Right atrium auricular region (tissue), 2 donors: ENCODE data around the gene SAP30L. TPM values are rescaled to one million over a fixed set of nuclear protein-coding genes. Genes with fewer than 3 reads are reported as not detected.

Experiments
- DNase-seq: peaks from one replicate; pipeline ENCODE4 v3.0.0-alpha.2; 2019; ENCODE audit warnings: low spot score
- H3K27ac ChIP-seq, 2 donors: fragments of 200-600 bp; sonication (generic); 1 replicate in 1 of 2; 2 replicates in 1 of 2; pipeline ENCODE4 v1.5.1; 2016 to 2019
- H3K27me3 ChIP-seq, 2 donors: fragments of 200-600 bp; sonication (generic); one replicate each; pipeline versions ENCODE4 v1.5.1 to v1.6.0; 2017 to 2019
- H3K36me3 ChIP-seq: fragments of 200-600 bp; sonication (generic); one replicate; pipeline ENCODE4 v1.5.1; 2016
- H3K4me1 ChIP-seq, 2 donors: fragments of 200-600 bp; sonication (generic); one replicate each; pipeline versions ENCODE4 v1.5.1 to v1.6.0; 2017 to 2019
- H3K4me3 ChIP-seq, 2 donors: fragments of 200-600 bp; sonication (generic); 1 replicate in 1 of 2; 2 replicates in 1 of 2; pipeline ENCODE4 v1.5.1; 2017 to 2019; ENCODE audit warnings: mild to moderate bottlenecking in 1 of 2, moderate library complexity in 1 of 2
- H3K9me3 ChIP-seq, 2 donors: fragments of 200-600 bp; sonication (generic); one replicate each; pipeline ENCODE4 v1.5.1; 2019
- total RNA-seq, 2 donors: library from RNA; depleted of rRNA; stranded (reverse); fragments of >200 nt; gene quantifications; one replicate each; pipeline ENCODE4 v1.1.0, GENCODE V29; 2016
- TF ChIP-seq, protein P1 (sequence below), 2 donors: fragments of 200-600 bp; sonication (generic); IDR thresholded peaks; one replicate each; pipeline ENCODE4 v1.5.1; 2019; ENCODE audit warnings: antibody characterized with exemption in 2 of 2

The SAP30L gene
- total RNA-seq, 2 donors from 2014 or later = 17.1 to 18.9 TPM

DNA sequence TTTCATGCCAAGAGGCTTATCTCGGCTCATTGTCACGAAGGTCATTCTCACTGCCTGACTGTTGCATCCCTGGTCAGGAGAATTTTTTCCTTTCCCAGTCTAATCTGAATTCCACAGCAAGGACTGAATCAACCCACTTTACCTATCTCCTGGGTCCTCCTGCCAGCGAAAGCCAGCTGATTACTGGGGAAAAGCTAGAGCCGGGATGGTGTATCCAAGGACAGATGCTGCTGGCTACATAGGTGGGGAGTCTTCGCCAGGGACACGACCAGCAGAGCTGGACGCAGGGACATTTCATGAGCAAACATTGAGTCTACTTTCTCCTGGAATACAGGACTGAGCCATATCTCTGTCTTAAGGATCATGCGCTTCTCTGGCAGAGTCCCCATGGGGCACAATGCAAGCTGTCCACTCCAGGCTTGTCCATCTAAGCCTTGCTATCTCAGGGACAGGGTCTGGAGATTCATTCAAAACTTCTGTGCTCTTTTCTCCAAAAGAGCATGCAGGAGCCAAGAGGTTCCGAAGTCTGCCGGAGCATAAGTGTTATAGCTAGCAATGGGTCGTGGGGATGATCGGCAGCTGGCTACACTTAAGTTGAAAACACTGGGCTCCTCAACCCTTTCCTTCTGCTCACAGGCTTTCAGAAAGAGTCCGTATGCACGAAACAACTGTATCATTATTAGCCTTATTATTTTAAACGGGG lies 38.7 kb downstream of the SAP30L start:
- H3K27me3 ChIP-seq = peaks cover 64 to 65% of the 10 kb centered on the region in 2 donors
- peaks cover 0 to 18% of the 10 kb centered on the region in 2 donors for H3K4me1 ChIP-seq
- no peak overlapping the region for H3K27ac ChIP-seq
- H3K36me3 ChIP-seq = no peaks in the 10 kb centered on the region
- H3K9me3 ChIP-seq = no peaks in the 10 kb centered on the region
- no peak overlapping the region for H3K4me3 ChIP-seq
- TF ChIP-seq, protein P1, sequence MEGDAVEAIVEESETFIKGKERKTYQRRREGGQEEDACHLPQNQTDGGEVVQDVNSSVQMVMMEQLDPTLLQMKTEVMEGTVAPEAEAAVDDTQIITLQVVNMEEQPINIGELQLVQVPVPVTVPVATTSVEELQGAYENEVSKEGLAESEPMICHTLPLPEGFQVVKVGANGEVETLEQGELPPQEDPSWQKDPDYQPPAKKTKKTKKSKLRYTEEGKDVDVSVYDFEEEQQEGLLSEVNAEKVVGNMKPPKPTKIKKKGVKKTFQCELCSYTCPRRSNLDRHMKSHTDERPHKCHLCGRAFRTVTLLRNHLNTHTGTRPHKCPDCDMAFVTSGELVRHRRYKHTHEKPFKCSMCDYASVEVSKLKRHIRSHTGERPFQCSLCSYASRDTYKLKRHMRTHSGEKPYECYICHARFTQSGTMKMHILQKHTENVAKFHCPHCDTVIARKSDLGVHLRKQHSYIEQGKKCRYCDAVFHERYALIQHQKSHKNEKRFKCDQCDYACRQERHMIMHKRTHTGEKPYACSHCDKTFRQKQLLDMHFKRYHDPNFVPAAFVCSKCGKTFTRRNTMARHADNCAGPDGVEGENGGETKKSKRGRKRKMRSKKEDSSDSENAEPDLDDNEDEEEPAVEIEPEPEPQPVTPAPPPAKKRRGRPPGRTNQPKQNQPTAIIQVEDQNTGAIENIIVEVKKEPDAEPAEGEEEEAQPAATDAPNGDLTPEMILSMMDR (IDR thresholded peaks at IDR 0.05) = no peak
- DNase-seq = no peak

DNA sequence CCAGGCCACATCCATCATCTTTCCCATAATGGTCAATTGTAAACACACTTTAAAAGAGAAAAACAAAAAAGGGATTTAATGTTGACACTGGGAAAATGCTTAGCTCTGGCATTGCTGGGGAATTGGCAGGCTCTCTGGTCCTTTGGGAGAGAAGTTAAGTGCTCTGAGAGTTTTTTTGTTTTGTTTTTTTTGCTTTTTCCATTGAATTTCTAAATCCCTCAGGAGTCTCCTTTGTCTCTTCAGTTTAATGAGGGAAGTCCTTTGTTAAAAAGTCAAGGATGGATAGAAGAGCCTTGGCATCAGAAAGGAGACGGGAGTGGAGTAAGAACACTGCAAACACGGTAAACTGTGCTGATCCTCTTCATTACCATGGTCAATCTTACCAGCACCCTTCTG lies 39.3 kb downstream of the SAP30L start:
- H3K9me3 ChIP-seq = no peaks in the 10 kb centered on the region
- H3K27me3 ChIP-seq = peaks cover 59 to 60% of the 10 kb centered on the region in 2 donors
- no peak overlapping the region for H3K27ac ChIP-seq
- no peaks in the 10 kb centered on the region for H3K36me3 ChIP-seq
- peaks cover 0 to 13% of the 10 kb centered on the region in 2 donors for H3K4me1 ChIP-seq
- DNase-seq = no peak
- no peak overlapping the region for H3K4me3 ChIP-seq
- TF ChIP-seq, protein P1 (IDR thresholded peaks at IDR 0.05) = no peak

DNA sequence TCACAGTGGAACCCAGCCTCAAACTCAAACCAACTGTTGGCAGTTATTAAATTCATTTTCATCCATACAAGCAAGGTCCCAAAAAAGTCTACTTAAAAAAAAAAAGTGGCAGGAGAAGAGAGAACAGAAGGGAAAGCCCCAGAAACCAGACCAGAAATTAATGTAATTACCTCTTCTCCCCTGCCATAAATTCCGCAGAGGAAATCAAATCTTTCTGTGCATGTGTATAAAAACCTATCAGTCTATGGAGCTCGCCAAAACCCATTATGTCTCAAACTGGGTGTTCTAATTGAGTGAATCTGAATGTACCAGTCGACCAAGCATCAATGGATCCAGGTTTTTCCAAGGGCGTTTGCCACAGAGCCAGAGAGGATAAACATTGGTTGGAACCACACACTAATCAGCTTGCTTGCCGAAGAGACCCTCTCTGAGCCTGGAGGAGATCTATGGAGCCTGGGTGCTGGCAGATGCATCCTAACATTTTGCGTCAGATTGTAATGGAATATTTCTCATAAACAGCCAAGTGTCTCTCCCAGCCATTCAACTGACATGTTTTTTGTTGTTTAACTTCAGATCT lies 40.1 kb downstream of the SAP30L start:
- H3K27me3 ChIP-seq = peaks cover 50 to 51% of the 10 kb centered on the region in 2 donors
- TF ChIP-seq, protein P1 (IDR thresholded peaks at IDR 0.05) = no peak
- H3K27ac ChIP-seq = no peak overlapping the region
- no peaks in the 10 kb centered on the region for H3K36me3 ChIP-seq
- no peak overlapping the region for H3K4me3 ChIP-seq
- H3K4me1 ChIP-seq = peaks cover 0 to 13% of the 10 kb centered on the region in 2 donors
- DNase-seq = no peak
- no peaks in the 10 kb centered on the region for H3K9me3 ChIP-seq

DNA sequence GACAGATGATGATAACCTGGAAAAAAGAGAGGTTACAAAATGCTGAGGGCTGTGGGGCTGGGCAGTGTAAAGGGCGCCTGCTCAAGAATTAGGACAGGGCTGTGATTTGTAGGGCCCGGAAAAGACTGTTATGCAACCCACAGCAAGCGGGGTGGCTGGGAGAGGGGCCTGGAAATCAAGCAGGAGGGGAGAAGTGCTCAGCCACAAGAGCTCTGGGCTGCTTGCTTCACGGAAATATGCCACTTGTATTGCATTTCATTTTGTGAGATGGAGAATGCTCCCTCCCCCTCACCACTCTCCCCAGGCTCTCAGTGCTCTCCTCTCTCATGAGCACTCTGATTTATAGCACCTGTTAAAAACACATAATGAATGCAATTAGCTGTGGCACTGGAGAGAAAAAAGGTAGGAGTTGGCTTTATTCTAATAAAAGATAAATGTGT lies 40.6 kb downstream of the SAP30L start:
- Histone ChIP-seq H3K27me3 (peaks cover 45 to 48% of the 10 kb centered on the region in 2 donors), H3K36me3 (no peaks in the 10 kb centered on the region), H3K27ac (no peak overlapping the region), H3K9me3 (no peaks in the 10 kb centered on the region), H3K4me1 (peaks cover 0 to 13% of the 10 kb centered on the region in 2 donors), H3K4me3 (no peak overlapping the region)
- DNase-seq = no peak
- TF ChIP-seq, protein P1 (IDR thresholded peaks at IDR 0.05) = no peak

DNA sequence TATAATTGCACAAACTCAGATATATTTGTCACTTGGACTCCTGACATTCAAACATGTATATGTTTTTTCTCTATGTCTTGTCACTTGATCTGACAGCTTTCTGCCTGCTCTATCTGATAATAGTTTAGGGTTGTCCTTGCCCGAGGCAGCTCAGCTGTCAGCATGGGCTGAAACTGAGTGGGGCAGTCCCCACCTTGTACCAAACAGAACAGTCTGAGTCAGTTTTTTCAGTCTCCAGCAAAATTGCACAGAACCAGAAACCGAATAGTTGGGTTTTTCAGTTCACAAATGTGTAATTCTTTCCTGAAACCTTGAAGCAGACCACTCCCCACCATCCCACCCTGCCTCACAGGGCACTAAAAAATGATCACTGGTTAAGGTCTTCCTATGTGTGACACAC lies 41.7 kb downstream of the SAP30L start:
- Histone ChIP-seq H3K27ac (no peak overlapping the region), H3K27me3 (peaks cover 34 to 39% of the 10 kb centered on the region in 2 donors), H3K4me1 (peaks cover 0 to 13% of the 10 kb centered on the region in 2 donors), H3K36me3 (no peaks in the 10 kb centered on the region), H3K4me3 (no peak overlapping the region), H3K9me3 (no peaks in the 10 kb centered on the region)
- DNase-seq = no peak
- TF ChIP-seq, protein P1 (IDR thresholded peaks at IDR 0.05) = no peak
